GM12872 (cell line): ENCODE results near the gene DACT3.

Experiments used
- TF ChIP-seq, protein P1 (sequence below): IDR thresholded peaks from 3 replicates; pipeline ENCODE4 v1.5.1; 2011; ENCODE audit warnings: low read depth, mild to moderate bottlenecking, low read length, moderate library complexity; ENCODE audit not compliant: insufficient read depth

The DACT3 gene

DNA sequence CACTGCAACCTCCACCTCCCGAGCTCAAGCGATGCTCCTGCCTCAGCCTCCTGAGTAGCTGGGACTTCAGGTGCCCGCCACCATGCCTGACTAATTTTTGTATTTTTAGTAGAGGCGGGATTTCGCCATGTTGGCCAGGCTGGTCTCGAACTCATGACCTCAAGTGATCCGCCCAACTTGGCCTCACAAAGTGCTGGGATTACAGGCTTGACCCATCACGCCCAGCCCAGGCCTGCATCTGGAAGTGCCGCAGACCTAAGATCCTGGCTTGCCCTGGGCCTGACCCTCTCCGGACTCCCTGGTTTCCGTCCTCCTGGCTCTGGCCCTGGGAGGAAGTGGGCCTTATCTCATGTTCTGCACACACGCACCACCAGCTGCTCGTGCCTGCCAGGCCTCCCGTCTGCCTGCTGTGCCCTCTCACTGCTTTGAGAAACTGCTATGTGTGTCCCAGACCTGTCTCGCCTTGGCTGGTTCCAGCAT lies 31.4 kb downstream of the DACT3 start:
- TF ChIP-seq, protein P1, sequence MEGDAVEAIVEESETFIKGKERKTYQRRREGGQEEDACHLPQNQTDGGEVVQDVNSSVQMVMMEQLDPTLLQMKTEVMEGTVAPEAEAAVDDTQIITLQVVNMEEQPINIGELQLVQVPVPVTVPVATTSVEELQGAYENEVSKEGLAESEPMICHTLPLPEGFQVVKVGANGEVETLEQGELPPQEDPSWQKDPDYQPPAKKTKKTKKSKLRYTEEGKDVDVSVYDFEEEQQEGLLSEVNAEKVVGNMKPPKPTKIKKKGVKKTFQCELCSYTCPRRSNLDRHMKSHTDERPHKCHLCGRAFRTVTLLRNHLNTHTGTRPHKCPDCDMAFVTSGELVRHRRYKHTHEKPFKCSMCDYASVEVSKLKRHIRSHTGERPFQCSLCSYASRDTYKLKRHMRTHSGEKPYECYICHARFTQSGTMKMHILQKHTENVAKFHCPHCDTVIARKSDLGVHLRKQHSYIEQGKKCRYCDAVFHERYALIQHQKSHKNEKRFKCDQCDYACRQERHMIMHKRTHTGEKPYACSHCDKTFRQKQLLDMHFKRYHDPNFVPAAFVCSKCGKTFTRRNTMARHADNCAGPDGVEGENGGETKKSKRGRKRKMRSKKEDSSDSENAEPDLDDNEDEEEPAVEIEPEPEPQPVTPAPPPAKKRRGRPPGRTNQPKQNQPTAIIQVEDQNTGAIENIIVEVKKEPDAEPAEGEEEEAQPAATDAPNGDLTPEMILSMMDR = no peak

DNA sequence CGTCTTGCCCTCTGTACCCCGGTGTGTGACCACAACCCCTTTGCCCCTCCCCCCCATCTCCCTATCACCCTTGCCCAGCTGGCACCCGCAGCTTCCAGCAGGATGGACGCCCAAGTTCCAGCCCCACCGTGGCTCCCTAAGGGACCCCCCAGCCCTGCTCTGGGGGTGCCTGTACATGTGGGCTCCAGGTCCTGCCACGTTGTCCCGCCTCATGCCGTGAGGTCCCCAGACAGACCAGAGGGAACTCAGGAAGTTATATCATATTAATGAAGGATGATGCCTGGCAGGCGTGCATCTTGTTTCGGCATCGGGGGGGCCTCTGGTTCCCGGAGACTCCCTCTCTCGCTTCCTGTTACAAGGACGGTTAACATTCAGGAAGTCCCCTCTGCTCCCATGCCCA lies 34.5 kb downstream of the DACT3 start:
- TF ChIP-seq, protein P1 = no peak

- TF ChIP-seq, protein P1 = no peak
Measured at GRCh38 chr19:46625731-46626130, 35.3 kb downstream of the DACT3 start.

- TF ChIP-seq, protein P1 = no peak
Measured at GRCh38 chr19:46624958-46625661, 35.9 kb downstream of the DACT3 start, which contains the start of gene PTGIR. Gene PTGIR (minus strand): TSS chr19:46625089. CDS start chr19:46624225, 864 bp downstream.

- TF ChIP-seq, protein P1 = no peak
Measured at GRCh38 chr19:46623915-46624502, 37.0 kb downstream of the DACT3 start.

- TF ChIP-seq, protein P1 = no peak
Measured at GRCh38 chr19:46622118-46622446, 38.9 kb downstream of the DACT3 start.

DNA sequence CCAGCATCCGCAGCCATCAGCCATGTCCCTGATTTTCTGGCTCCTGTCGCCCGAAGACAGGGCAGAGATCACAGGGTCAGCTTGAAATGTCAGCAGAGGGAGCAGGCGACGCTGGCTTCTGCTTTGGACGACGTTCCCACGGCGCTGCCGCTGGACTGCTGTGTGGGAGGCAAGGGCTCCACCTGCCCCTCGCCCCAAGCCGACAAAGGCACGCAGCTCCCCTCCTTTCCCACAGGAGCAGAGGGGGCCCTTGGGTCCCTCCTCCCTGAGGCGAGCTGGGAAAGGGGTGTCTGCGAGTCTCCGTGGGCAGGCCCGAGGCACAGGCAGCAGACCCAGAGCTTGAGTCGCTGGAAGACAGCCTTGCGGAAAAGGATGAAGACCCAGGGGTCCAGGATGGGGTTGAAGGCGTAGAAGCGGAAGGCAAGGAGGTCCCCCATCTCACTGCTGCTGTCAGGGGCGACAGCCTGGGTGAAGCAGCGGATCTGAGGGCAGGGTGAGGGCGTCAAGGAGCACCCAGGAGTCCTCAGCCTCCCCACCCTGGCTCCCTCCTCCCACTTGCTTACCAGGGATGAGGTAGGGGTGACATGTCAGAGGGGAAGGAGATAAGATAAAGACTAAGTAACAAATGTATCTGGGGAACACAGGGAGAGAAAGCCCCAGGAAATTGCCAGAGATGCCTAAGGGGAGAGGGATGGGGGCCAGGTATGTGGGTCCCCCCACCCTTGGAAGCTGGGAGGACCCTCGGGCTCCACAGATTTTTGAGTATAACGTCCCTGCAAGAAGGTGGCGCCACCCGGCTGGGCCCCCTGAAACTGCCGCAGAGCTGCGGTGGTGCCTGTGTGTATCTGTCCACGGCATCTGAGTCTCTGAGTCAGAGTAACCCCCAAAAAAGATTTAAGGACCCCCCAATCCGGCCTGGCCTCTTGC lies 39.5 kb downstream of the DACT3 start:
- TF ChIP-seq, protein P1 = 0 out of 3 replicates have a peak, but pooled peaks have one; percentile 6
